ENCODE data around the gene CLMN.

CLMN gene

DNA sequence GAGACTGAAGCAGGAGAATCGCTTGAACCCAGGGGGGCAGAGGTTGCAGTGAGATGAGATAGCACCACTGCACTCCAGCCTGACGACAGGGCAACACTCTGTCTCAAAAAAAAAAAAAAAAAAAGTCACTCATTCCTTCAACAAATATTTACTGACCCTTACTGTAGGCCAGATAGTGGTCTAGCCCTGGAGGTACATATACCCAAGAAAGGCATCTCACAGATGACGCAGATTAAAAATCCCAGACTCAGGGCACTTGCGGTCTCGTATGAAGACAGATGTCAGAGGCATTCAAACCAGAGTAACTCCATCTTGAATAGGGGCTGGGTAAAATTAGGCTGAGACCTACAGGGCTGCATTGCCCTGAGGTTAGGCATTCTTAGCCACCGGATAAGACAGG, 44.8 kb downstream of the CLMN start:
- no peak for FAIRE-seq
- DNase-seq (ENCODE audit: insufficient read length, low spot score): no peak
- TF ChIP-seq POLR2A (IDR thresholded peaks at IDR 0.05; ENCODE audit: low read depth, low read length) (no peak), PAX5 (IDR thresholded peaks at IDR 0.05; ENCODE audit: insufficient read depth, low read length, severe bottlenecking) (no peak), SPI1 (IDR thresholded peaks at IDR 0.05; ENCODE audit: low read depth, low read length) (no peak), POU2F2 (IDR thresholded peaks at IDR 0.05; ENCODE audit: low read depth, low read length) (no peak), POLR2AphosphoS5 (IDR thresholded peaks at IDR 0.05; ENCODE audit: low read depth, low read length) (no peak), TAF1 (IDR thresholded peaks at IDR 0.05; ENCODE audit: low read depth, low read length) (no peak)

- no peak for TF ChIP-seq POLR2A (IDR thresholded peaks at IDR 0.05; ENCODE audit: low read depth, low read length)
- TF ChIP-seq TAF1 (IDR thresholded peaks at IDR 0.05; ENCODE audit: low read depth, low read length): no peak
- TF ChIP-seq POU2F2 (IDR thresholded peaks at IDR 0.05; ENCODE audit: low read depth, low read length): no peak
- TF ChIP-seq SPI1 (IDR thresholded peaks at IDR 0.05; ENCODE audit: low read depth, low read length): no peak
- TF ChIP-seq POLR2AphosphoS5 (IDR thresholded peaks at IDR 0.05; ENCODE audit: low read depth, low read length): no peak
- no peak for TF ChIP-seq PAX5 (IDR thresholded peaks at IDR 0.05; ENCODE audit: insufficient read depth, low read length, severe bottlenecking)
- DNase-seq (ENCODE audit: insufficient read length, low spot score): no peak
- FAIRE-seq: no peak
These were observed 45.4 kb downstream of the CLMN start for GRCh38 chr14:95274279-95274678.

DNA sequence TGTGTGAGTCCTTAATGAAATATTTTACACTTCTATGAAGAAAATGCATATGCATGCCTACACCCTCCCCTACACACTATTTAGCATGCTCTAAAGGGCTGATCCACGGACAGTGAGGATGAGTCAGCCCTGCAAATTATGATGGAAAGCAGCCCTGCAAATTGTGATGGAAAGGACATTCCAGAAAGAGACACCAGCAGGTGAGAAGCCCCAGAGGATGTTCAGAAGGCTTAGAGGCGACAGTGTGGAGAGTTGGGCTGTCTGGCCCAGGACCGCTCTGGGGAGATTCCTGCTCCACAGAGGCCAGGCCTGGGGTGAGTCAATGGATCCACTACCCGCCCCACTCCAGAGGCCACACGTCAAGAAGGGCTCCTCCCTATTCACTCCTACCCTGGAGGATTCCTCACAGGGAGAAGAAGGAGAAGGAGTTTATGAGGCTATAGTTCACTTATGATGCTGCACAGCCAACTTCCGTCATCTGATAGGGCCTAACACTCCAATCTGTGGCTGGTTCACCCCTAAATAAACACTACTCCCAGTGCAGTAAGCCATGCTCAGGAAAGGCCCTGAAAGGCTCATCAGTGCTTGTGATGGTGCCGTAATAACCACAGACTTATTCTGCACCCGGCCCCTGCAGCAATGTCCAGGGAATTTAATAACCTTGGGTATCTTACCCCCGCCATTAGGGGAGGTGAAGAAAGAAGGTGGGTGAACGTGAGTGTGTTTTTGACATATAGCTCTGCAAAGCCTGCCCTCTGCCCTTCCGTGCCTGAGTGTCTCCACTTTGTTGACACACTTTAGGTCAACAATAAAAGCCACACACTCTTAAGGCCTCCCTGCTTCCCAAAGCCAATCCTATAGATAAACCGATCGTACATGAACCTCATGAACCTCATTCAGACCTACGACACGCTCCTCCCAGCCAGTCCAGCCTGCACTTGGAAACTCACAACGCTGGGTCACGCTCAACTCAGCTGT, 46.4 kb downstream of the CLMN start:
- no peak for DNase-seq (ENCODE audit: insufficient read length, low spot score)
- no peak for TF ChIP-seq POLR2A (IDR thresholded peaks at IDR 0.05; ENCODE audit: low read depth, low read length)
- FAIRE-seq: no peak

- TF ChIP-seq SPI1 (IDR thresholded peaks at IDR 0.05; ENCODE audit: low read depth, low read length) (no peak), POLR2AphosphoS5 (IDR thresholded peaks at IDR 0.05; ENCODE audit: low read depth, low read length) (no peak), POLR2A (IDR thresholded peaks at IDR 0.05; ENCODE audit: low read depth, low read length) (no peak), PAX5 (IDR thresholded peaks at IDR 0.05; ENCODE audit: insufficient read depth, low read length, severe bottlenecking) (no peak), POU2F2 (IDR thresholded peaks at IDR 0.05; ENCODE audit: low read depth, low read length) (no peak)
- no peak for DNase-seq (ENCODE audit: insufficient read length, low spot score)
- FAIRE-seq: peak; percentile 52
These were observed 47.7 kb downstream of the CLMN start for GRCh38 chr14:95272057-95272456.

- FAIRE-seq (peak; percentile 83), DNase-seq (ENCODE audit: insufficient read length, low spot score) (no peak)
- TF ChIP-seq SPI1 (IDR thresholded peaks at IDR 0.05; ENCODE audit: low read depth, low read length): no peak
- no peak for TF ChIP-seq POLR2AphosphoS5 (IDR thresholded peaks at IDR 0.05; ENCODE audit: low read depth, low read length)
- no peak for TF ChIP-seq TAF1 (IDR thresholded peaks at IDR 0.05; ENCODE audit: low read depth, low read length)
- no peak for TF ChIP-seq PAX5 (IDR thresholded peaks at IDR 0.05; ENCODE audit: insufficient read depth, low read length, severe bottlenecking)
- no peak for TF ChIP-seq POLR2A (IDR thresholded peaks at IDR 0.05; ENCODE audit: low read depth, low read length)
- TF ChIP-seq POU2F2 (IDR thresholded peaks at IDR 0.05; ENCODE audit: low read depth, low read length): no peak
These were observed 49.5 kb downstream of the CLMN start for GRCh38 chr14:95270203-95270602.

DNA sequence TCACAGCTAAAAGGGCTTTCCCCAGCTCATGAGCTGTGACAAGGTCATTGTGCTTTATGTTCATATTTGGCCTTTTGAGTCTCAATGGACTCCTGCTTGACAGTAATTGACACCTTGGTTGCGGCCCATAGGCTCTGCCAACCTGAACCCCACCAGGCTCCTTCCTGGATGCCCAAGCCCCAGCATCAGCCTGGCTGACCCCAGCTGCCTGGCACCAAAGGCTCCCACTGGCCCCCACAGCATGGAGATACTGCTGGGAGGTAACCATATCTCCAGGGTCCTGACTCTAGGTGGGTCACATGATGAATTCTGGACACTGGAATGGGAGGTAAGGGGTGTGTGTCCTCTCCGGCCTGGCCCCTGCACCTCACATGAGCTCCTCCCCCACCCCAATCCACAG, 50.2 kb downstream of the CLMN start:
- DNase-seq (ENCODE audit: insufficient read length, low spot score) (no peak), FAIRE-seq (peak; percentile 26)
- TF ChIP-seq SPI1 (IDR thresholded peaks at IDR 0.05; ENCODE audit: low read depth, low read length) (no peak), PAX5 (IDR thresholded peaks at IDR 0.05; ENCODE audit: insufficient read depth, low read length, severe bottlenecking) (no peak), POLR2AphosphoS5 (IDR thresholded peaks at IDR 0.05; ENCODE audit: low read depth, low read length) (no peak), POU2F2 (IDR thresholded peaks at IDR 0.05; ENCODE audit: low read depth, low read length) (no peak), POLR2A (IDR thresholded peaks at IDR 0.05; ENCODE audit: low read depth, low read length) (no peak), TAF1 (IDR thresholded peaks at IDR 0.05; ENCODE audit: low read depth, low read length) (no peak)

DNA sequence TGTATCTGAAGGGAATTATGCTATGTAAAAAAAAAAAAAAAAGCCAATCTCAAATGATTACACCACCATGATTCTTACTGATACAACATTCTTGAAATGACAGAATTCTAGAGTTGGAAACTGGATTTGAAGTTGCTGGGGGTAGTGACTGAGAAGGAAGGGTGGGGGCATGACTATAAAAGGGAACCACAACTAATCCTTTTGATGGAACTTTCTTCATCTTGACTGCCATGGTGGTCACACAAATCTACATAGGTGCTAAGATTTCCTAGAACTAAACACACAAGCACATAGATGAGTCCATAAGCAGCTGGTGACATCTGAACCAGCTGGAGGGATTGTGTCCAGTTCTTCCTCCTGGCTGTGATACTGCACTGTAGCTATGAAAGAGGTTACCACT, 51.4 kb downstream of the CLMN start:
- DNase-seq (ENCODE audit: insufficient read length, low spot score) (no peak), FAIRE-seq (peak; percentile 62)
- TF ChIP-seq PAX5 (IDR thresholded peaks at IDR 0.05; ENCODE audit: insufficient read depth, low read length, severe bottlenecking) (no peak), SPI1 (IDR thresholded peaks at IDR 0.05; ENCODE audit: low read depth, low read length) (0 out of 2 replicates have a peak, but pooled peaks have one; percentile 4)

GRCh38 chr14:95267306-95267705, 52.4 kb downstream of the CLMN start:
- no peak for DNase-seq (ENCODE audit: insufficient read length, low spot score)
- FAIRE-seq: no peak
- no peak for TF ChIP-seq PAX5 (IDR thresholded peaks at IDR 0.05; ENCODE audit: insufficient read depth, low read length, severe bottlenecking)
- no peak for TF ChIP-seq POU2F2 (IDR thresholded peaks at IDR 0.05; ENCODE audit: low read depth, low read length)

- FAIRE-seq: peak; percentile 94
- DNase-seq (ENCODE audit: insufficient read length, low spot score): no peak
- peak; percentile 45 for TF ChIP-seq POLR2A (IDR thresholded peaks at IDR 0.05; ENCODE audit: low read depth, low read length)
- TF ChIP-seq POLR2AphosphoS5 (IDR thresholded peaks at IDR 0.05; ENCODE audit: low read depth, low read length): no peak; the same call in 1 of the 2 replicates
- peak; percentile 98 for TF ChIP-seq SPI1 (IDR thresholded peaks at IDR 0.05; ENCODE audit: low read depth, low read length)
- peak; percentile 88 for TF ChIP-seq PAX5 (IDR thresholded peaks at IDR 0.05; ENCODE audit: insufficient read depth, low read length, severe bottlenecking)
- peak; percentile 98 for TF ChIP-seq POU2F2 (IDR thresholded peaks at IDR 0.05; ENCODE audit: low read depth, low read length)
- no peak for TF ChIP-seq TAF1 (IDR thresholded peaks at IDR 0.05; ENCODE audit: low read depth, low read length)
These were observed 54.3 kb downstream of the CLMN start for GRCh38 chr14:95265106-95266094.

All from GM12891 (cell line).